GM18502 (cell line): ENCODE results near the gene SYNDIG1.

Experiments used
- ATAC-seq: cut with Tn5 transposase; IDR thresholded peaks from one replicate; pipeline ENCODE4 v1.9.1; 2021; ENCODE audit warnings: mild to moderate bottlenecking; ENCODE audit not compliant: unreplicated experiment, poor library complexity

The SYNDIG1 gene

DNA sequence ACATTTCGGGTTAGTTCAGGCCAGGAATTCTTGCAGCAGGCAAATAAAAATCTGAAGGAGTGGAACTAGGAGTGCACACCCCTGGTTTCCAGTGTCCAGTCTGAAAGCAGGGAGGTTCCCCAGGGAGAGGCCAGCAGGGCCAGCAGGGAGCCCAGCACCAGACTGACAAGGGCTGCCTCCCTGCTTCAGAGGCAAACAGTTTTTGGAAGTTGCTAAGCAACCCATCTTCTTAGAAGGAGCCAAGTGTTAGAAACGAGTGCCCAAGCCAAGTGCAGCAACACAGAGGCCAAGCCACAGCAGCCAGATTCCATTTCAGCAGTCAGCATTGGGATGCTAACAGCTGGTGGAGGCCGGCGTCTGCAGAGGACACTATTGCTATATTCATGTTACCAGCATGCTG, 179.1 kb downstream of the SYNDIG1 start:
- ATAC-seq = peak; percentile 37

GRCh38 chr20:24648919-24649318, 179.5 kb downstream of the SYNDIG1 start:
- peak; percentile 78 for ATAC-seq

GRCh38 chr20:24649787-24650490, 180.5 kb downstream of the SYNDIG1 start:
- ATAC-seq = no peak

GRCh38 chr20:24651171-24651975, 181.9 kb downstream of the SYNDIG1 start:
- no peak for ATAC-seq

- no peak for ATAC-seq
Measured at GRCh38 chr20:24651976-24652345, 182.5 kb downstream of the SYNDIG1 start.

GRCh38 chr20:24653306-24653705, 183.9 kb downstream of the SYNDIG1 start:
- no peak for ATAC-seq

DNA sequence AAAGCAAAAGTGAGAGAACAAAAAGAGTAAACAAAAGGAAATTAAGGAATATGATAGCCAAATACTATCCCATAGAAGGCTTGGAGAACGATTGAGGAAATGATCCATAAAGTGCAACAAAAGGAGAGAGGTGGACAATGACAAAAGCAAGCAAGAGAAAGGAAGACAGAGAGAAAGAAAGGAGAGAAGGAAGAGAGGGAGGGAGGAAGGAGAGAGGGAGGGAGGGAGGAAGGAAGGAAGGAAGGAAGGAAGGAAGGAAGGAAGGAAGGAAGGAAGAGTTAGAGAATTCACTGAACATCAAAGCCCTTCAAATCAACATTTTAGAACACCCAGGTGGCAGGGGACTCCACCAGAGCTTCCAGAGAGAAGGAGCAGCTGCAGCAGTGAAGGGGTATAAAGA, 185.0 kb downstream of the SYNDIG1 start:
- ATAC-seq = no peak

- ATAC-seq = no peak
Measured at GRCh38 chr20:24656391-24656790, 187.0 kb downstream of the SYNDIG1 start.

GRCh38 chr20:24657196-24657595, 187.8 kb downstream of the SYNDIG1 start:
- ATAC-seq = no peak

- ATAC-seq = no peak
Measured at GRCh38 chr20:24657878-24658620, 188.6 kb downstream of the SYNDIG1 start.

DNA sequence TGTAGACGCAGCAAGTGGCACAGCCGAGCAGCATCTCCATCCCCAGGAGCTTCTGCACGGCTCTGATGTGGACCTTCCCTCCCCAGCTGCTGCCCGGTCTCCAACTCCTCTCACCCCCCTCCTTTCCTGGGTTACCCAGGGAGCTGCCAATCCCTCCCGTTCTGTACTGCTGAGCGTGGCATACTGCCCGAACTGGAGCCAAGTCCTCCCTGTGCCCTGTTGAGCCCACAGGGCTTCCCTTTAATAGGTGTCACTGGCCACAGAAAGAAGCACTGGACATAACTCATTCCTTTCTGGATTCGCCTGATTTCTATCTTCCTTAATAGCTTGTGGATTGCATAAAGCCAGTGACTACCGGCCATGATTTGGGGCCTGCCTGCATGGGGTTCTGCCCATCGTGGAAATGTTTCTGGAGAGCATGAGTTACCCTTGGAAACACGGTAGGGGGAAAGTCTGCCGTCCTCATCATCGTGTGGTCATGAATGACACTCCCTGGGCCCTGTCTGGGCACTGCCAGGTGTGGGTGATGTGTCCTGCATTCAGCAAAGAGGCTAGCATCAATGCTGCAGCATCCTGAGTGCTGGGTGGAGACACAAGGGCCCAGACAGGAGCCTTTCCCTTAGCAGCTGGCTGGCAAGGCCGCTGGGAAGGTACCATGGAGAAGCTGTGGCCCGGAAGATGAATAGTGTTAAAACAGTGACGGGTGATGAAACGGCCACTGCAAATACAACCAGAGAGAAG, 189.7 kb downstream of the SYNDIG1 start:
- no peak for ATAC-seq

GRCh38 chr20:24659835-24660234, 190.4 kb downstream of the SYNDIG1 start:
- no peak for ATAC-seq

DNA sequence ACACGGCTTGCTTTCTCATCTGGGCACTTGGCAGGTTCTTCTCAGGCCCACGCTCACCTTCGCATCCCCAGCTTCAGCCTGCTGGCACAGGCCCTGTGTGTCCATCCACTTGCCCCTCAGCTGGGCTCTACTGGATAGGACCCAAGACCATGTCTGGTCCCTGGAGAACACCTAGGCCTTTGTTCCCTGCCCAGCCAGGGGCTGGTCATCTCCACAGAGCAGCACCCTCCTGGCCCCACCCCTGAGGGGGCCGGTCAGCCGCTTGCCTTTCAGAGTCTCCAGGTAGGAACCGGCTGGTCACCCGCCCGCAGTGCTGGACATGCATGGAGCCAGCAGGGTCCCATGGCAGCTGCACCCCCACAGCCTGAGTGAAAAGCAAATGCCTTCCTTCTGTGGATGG, 191.2 kb downstream of the SYNDIG1 start:
- ATAC-seq = no peak

GRCh38 chr20:24661255-24661654, 191.8 kb downstream of the SYNDIG1 start:
- ATAC-seq = no peak

- no peak for ATAC-seq
Measured at GRCh38 chr20:24662322-24662721, 192.9 kb downstream of the SYNDIG1 start.

DNA sequence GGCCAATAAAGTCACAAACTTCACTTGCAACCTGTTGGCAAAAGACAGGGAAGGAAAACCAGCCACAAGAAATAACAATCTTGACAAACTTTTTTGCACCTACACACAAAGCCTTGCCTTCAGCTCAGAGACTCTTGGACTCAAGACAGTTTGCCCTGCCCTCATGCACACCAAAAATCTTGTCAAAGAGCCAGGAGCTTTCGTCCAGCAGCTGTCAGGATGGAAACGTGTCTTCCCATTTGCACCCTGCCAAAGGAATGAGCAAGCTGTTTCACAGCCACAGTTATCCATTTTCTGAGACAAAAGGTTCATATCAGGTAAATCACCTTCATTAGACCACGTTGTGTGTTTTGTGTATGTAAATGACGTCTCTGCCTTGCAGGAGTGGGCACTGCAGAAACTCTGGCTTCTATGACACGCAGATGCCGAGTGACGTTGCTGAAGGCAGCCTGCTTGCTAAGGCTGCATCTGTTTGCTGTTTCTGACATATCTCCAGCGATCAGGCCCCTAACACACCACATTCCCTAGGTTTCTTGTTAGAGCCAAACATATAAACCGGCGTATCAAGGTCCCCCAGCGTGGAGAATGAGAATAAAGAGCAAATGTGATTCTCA, 193.4 kb downstream of the SYNDIG1 start:
- no peak for ATAC-seq

DNA sequence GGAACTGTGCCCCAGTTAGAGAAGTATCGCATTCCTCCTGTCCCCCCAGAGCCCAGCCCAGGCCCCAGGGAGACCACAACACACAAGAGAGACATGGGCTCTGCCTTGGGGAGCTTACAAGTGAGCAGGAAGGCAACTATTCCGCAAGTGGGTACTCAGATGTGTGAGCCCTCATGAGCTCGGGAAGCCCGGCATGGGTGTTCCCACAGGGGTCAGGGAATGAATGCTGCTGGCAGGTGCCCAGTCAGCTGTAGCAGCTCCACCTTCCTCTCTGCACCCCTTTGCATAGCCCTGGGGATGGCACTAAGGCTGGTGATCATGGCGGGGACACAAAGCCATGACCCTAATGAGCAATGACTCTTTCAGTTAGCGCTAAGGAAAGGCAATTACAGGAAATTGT, 194.1 kb downstream of the SYNDIG1 start:
- ATAC-seq = no peak

DNA sequence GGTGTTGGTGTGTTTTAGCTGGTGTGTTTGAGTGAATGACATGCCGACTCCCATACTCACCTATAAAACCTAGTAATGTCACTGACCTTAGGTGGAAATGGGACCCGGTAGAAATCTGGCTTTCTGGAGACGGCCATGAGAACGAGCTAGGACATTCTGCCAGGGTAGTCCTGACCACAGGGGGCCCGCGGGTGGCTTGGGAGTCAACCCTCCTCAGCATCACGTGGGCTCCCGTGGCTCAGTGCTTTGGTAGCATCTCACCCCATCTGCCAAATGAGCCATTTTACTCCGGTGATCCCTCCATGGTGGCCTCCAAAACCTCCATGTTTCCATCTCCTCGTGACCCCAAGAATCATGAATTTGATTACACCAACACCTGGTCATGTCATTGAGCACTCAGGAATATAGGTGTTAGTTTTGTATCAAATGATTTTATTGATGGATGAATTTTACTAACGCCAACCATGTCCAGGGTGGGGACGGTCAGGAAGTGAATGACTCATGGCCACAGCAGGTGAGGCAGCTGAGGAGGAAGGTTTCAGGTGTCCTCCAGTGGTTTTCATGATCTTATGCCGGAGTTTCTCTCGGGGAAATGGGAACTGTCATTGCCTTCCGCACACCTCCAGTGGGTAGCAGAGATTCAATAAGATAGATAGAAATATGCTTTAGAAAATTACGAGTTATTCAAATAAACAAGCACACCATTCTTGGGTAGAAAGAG, 195.0 kb downstream of the SYNDIG1 start:
- no peak for ATAC-seq

DNA sequence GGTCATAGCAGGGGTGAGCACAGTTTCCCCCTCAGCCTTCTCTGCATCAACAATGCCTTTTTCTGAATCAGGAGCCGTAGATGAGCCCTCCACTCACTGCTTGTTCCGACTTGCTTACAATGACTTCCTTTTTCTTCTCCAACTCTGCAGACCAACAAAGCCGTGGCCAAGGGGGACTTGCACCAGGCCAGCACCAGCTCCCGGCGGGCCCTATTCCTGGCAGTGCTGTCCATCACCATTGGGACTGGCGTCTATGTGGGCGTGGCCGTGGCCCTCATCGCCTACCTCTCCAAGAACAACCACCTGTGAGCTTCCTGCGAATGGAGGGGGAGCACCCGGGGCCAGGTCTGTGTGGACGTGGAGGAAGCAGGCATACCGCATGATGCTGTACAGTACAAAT, 195.8 kb downstream of the SYNDIG1 start:
- no peak for ATAC-seq
